Hair follicular keratinocyte (primary cell): ENCODE data around the gene IFNL1. TPM values are rescaled to one million over a fixed set of nuclear protein-coding genes. Genes with fewer than 3 reads are reported as not detected.

ENCODE experiments used
- total RNA-seq: library from RNA; depleted of rRNA; stranded (reverse); fragments of >200 nt; gene quantifications from 2 replicates; pipeline ENCODE4 v1.2.3, GENCODE V29; 2015

IFNL1 gene
- not detected in 2 replicates for total RNA-seq

GRCh38 chr19:39296055-39296645, at the start of gene IFNL1:
Gene IFNL1, plus strand, starts transcription at chr19:39296407. Its CDS starts 15 bp downstream, at chr19:39296422.

GRCh38 chr19:39248806-39249205, 47.4 kb upstream of the IFNL1 start, which contains the start of gene IFNL4:
Gene IFNL4, minus strand, starts transcription at chr19:39248856.

GRCh38 chr19:39268085-39268484, 28.1 kb upstream of the IFNL1 start, which contains the start of gene IFNL2:
Gene IFNL2, plus strand, starts transcription at chr19:39268396. Its CDS starts 173 bp downstream, at chr19:39268569.

GRCh38 chr19:39341719-39342604, 45.8 kb downstream of the IFNL1 start, which contains the start of gene SAMD4B:
Gene SAMD4B, plus strand, starts transcription at chr19:39342421. Its CDS starts 14,473 bp downstream, at chr19:39356894.

Other genes starting within 250 kb of the IFNL1 start
- 3.0 and 3.7 TPM in 2 replicates for gene ACP7, start 212.0 kb upstream of the IFNL1 start, total RNA-seq
- 12.6 and 13.7 TPM in 2 replicates for gene PAK4, start 170.6 kb upstream of the IFNL1 start, total RNA-seq
- 0.72 and 1.3 TPM in 2 replicates for gene NCCRP1, start 99.4 kb upstream of the IFNL1 start, total RNA-seq
- not detected in 2 replicates for gene SYCN, start 92.1 kb upstream of the IFNL1 start, total RNA-seq
- gene IFNL3, start 51.4 kb upstream of the IFNL1 start, total RNA-seq = not detected in 2 replicates
- gene IFNL4, start 47.6 kb upstream of the IFNL1 start, total RNA-seq = not detected in 2 replicates
- gene IFNL2, start 28.0 kb upstream of the IFNL1 start, total RNA-seq = not detected in 2 replicates
- 0.11 TPM in 1 of 2 replicates, not detected in the other for gene LRFN1, start 24.5 kb downstream of the IFNL1 start, total RNA-seq
- gene GMFG, start 39.6 kb downstream of the IFNL1 start, total RNA-seq = not detected in 2 replicates
- 47.5 and 53.5 TPM in 2 replicates for gene SAMD4B, start 46.0 kb downstream of the IFNL1 start, total RNA-seq
- gene PAF1, start 94.7 kb downstream of the IFNL1 start, total RNA-seq = 25.3 and 41.4 TPM in 2 replicates
- 30.9 and 33.6 TPM in 2 replicates for gene MED29, start 95.0 kb downstream of the IFNL1 start, total RNA-seq
- 37.7 and 60.0 TPM in 2 replicates for gene ZFP36, start 110.4 kb downstream of the IFNL1 start, total RNA-seq
- 4.1 and 10.5 TPM in 2 replicates for gene PLEKHG2, start 116.3 kb downstream of the IFNL1 start, total RNA-seq
- gene RPS16, start 139.5 kb downstream of the IFNL1 start, total RNA-seq = 1,797 and 2,309 TPM in 2 replicates
- gene SUPT5H, start 149.2 kb downstream of the IFNL1 start, total RNA-seq = 44.0 and 55.0 TPM in 2 replicates
- 86.0 and 123 TPM in 2 replicates for gene TIMM50, start 184.4 kb downstream of the IFNL1 start, total RNA-seq
- 2.0 and 2.6 TPM in 2 replicates for gene DLL3, start 202.5 kb downstream of the IFNL1 start, total RNA-seq
- gene SELENOV, start 218.7 kb downstream of the IFNL1 start, total RNA-seq = not detected in 2 replicates
- 1.8 and 2.1 TPM in 2 replicates for gene EID2B, start 236.4 kb downstream of the IFNL1 start, total RNA-seq
- 8.8 and 19.9 TPM in 2 replicates for gene EID2, start 243.8 kb downstream of the IFNL1 start, total RNA-seq